GM21737 (cell line): ENCODE data around the gene YIPF4.
"Not testable (repeated sequence)": the region's sequence is repeated elsewhere in the genome, so short reads cannot be mapped to it uniquely, and the experiment has no call there.

Source experiments
- ATAC-seq: cut with Tn5 transposase; IDR thresholded peaks from one replicate; pipeline ENCODE4 v1.9.1; 2021; ENCODE audit warnings: mild to moderate bottlenecking, moderate library complexity; ENCODE audit not compliant: unreplicated experiment

YIPF4 gene

GRCh38 chr2:32364290-32364689, 86.6 kb downstream of the YIPF4 start:
- ATAC-seq = not testable (repeated sequence)

- ATAC-seq = not testable (repeated sequence)
Observed at GRCh38 chr2:32365679-32366078, 88.0 kb downstream of the YIPF4 start.
